ENCODE measurements around the gene PAK4. TPM values are rescaled to one million over a fixed set of nuclear protein-coding genes. Genes with fewer than 3 reads are reported as not detected.
"Not testable (repeated sequence)": the region's sequence is repeated elsewhere in the genome, so short reads cannot be mapped to it uniquely, and the experiment has no call there.

The PAK4 gene
- total and polyA plus RNA-seq, 10 of the 15 experiments (the other 5 are each of a cell fraction or from before 2014, with no cell fraction given), result 0.08 to 19.3 (median 5.9) TPM

DNA sequence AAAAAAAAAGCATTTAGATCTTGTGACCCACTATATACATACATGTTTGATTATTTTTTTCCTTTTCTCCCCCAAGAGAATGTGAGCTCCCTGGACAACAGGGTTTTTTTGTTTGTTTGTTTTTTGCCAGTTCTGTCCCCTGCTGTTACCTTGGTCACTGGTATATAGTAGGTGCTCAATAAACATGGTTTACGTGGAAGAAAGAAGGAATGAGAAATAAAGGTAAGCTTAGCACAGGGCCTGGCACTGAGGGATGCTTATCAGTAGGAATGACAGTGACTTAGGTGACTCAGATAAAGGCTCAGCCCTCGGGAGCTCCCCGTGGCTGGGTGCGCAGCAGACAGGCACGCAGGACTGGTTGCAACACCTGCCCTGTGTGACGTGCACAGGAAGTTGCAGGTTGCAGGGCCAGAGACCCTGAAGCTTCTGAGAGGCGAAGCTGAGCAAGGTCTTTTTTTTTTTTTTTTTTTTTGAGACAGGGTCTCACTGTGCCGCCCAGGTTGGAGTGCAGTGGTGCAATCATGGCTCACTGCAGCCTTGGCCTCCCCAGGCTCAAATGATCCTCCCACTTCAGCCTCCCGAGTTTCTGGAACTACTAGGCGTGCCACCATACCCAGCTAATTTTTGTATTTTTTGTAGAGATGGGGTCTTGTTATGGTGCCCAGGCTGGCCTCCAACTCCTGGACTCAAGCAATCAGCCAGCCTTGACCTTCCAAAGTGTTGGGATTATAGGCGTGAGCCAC, 10.3 kb upstream of the PAK4 start:
- Histone ChIP-seq H3K27ac (ENCODE audit: control insufficient read depth, insufficient read depth) (no peak overlapping the region), H3K4me2 (ENCODE audit: control insufficient read depth, insufficient read depth) (no peak overlapping the region), H4K20me1 (ENCODE audit: control insufficient read depth, insufficient read depth) (no peaks in the 10 kb centered on the region), H3K9ac (ENCODE audit: control insufficient read depth, insufficient read depth, low read length) (no peak overlapping the region), H3K4me1 (ENCODE audit: control insufficient read depth, insufficient read depth, low read length) (no peaks in the 10 kb centered on the region), H3K9me3 (replicated peaks; ENCODE audit: control insufficient read depth, insufficient read depth, low read length) (no peaks in the 10 kb centered on the region), H2AFZ (ENCODE audit: control insufficient read depth, low read depth, low read length) (no peak overlapping the region), H3K79me2 (ENCODE audit: control insufficient read depth, insufficient read depth, low read length) (no peaks in the 10 kb centered on the region), H3K4me3 (no peak overlapping the region), H3K27me3 (replicated peaks in 1 of 2; ENCODE audit: control insufficient read depth in 2 of 2, insufficient read depth in 2 of 2, low read length in 1 of 2) (no peaks in the 10 kb centered on the region; a peak in 1 of 4 replicates), H3K36me3 (ENCODE audit: control insufficient read depth in 2 of 2, insufficient read depth in 2 of 2, low read length in 1 of 2) (no peaks in the 10 kb centered on the region)
- SMC1A ChIA-PET (ENCODE audit: uncharacterized antibody, unreplicated experiment), result interaction anchor here (0.6 kb wide), 1 partner anchor 411 kb away, joined by 3 read pairs; no protein-coding TSS in a partner anchor
- ATAC-seq (no peak), FAIRE-seq (no peak), DNase-seq (ENCODE audit: low read depth, low spot score) (no peak)
- TF ChIP-seq POLR2A (IDR thresholded peaks at IDR 0.05; ENCODE audit: low read depth, low read length) (no peak), ESRRA (IDR thresholded peaks at IDR 0.05; ENCODE audit: low read length) (no peak), CHD4 (IDR thresholded peaks at IDR 0.05) (no peak), SUPT20H (IDR thresholded peaks at IDR 0.05; ENCODE audit: borderline replicate concordance, control insufficient read depth, low read depth, low read length) (no peak), BACH1 (IDR thresholded peaks at IDR 0.05; ENCODE audit: borderline replicate concordance) (no peak), ATF7 (IDR thresholded peaks at IDR 0.05; ENCODE audit: low read depth) (no peak), RUNX3 (IDR thresholded peaks at IDR 0.05; ENCODE audit: low read length) (no peak), NBN (IDR thresholded peaks at IDR 0.05) (no peak), STAT1 (conservative IDR thresholded peaks at IDR 0.05) (no peak)
- TF ChIP-seq, protein P1, sequence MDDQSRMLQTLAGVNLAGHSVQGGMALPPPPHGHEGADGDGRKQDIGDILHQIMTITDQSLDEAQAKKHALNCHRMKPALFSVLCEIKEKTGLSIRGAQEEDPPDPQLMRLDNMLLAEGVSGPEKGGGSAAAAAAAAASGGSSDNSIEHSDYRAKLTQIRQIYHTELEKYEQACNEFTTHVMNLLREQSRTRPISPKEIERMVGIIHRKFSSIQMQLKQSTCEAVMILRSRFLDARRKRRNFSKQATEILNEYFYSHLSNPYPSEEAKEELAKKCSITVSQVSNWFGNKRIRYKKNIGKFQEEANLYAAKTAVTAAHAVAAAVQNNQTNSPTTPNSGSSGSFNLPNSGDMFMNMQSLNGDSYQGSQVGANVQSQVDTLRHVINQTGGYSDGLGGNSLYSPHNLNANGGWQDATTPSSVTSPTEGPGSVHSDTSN (IDR thresholded peaks at IDR 0.05; ENCODE audit: insufficient replicate concordance, low read depth, low read length), result no peak
- TF ChIP-seq, protein P2, sequence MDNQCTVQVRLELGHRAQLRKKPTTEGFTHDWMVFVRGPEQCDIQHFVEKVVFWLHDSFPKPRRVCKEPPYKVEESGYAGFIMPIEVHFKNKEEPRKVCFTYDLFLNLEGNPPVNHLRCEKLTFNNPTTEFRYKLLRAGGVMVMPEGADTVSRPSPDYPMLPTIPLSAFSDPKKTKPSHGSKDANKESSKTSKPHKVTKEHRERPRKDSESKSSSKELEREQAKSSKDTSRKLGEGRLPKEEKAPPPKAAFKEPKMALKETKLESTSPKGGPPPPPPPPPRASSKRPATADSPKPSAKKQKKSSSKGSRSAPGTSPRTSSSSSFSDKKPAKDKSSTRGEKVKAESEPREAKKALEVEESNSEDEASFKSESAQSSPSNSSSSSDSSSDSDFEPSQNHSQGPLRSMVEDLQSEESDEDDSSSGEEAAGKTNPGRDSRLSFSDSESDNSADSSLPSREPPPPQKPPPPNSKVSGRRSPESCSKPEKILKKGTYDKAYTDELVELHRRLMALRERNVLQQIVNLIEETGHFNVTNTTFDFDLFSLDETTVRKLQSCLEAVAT (IDR thresholded peaks at IDR 0.05), result no peak
- TF ChIP-seq, protein P3, sequence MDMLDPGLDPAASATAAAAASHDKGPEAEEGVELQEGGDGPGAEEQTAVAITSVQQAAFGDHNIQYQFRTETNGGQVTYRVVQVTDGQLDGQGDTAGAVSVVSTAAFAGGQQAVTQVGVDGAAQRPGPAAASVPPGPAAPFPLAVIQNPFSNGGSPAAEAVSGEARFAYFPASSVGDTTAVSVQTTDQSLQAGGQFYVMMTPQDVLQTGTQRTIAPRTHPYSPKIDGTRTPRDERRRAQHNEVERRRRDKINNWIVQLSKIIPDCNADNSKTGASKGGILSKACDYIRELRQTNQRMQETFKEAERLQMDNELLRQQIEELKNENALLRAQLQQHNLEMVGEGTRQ (IDR thresholded peaks at IDR 0.05; ENCODE audit: borderline replicate concordance, low read depth, low read length), result no peak
- 45% methylated on average over 9 of the region's 11 CpGs for WGBS (ENCODE audit: insufficient coverage, insufficient replicate concordance, low lambda C conversion rate, missing lambda C conversion rate)
- RAD21 ChIA-PET (ENCODE audit: unreplicated experiment), result no interaction called here
- POLR2A ChIA-PET, result interaction anchor here (0.5 to 0.7 kb wide), 2 partner anchors 227 to 595 kb away, joined by 3 to 5 read pairs; partner anchors contain the start of gene SAMD4B
- in situ Hi-C loops (cut with MboI) (no loop called here), intact Hi-C loops (cut with micrococcal nuclease; ENCODE audit: unreplicated experiment) (no loop called here)
- BruUV-seq (replicated peaks), result no TSS peak
- CTCF ChIA-PET, result interaction anchor here (0.6 to 1.5 kb wide), 2 partner anchors 153 to 459 kb away, joined by 3 to 4 read pairs; no protein-coding TSS in a partner anchor

DNA sequence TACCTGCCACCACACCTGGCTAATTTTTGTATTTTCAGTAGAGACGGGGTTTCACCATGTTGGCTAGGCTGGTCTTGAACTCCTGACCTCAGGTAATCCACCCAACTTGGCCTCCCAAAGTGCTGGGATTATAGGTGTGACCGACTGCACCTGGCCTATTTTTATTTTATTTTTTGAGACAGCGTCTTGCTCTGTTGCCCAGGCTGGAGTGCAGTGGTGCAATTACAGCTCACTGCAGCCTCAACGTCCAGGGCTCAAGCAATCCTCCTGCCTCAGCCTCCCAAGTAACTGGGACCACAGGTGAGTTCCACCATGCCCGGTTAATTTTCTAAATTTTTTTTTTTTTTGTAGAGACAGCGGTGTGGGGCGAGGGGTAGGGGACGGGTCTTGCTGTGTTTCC, 8.6 kb upstream of the PAK4 start:
- H3K9me3 ChIP-seq (replicated peaks; ENCODE audit: control insufficient read depth, insufficient read depth, low read length); H3K4me2 ChIP-seq (ENCODE audit: control insufficient read depth, insufficient read depth); H3K9ac ChIP-seq (ENCODE audit: control insufficient read depth, insufficient read depth, low read length); in situ Hi-C loops (cut with MboI); H3K4me1 ChIP-seq (ENCODE audit: control insufficient read depth, insufficient read depth, low read length); DNase-seq (ENCODE audit: low read depth, low spot score); H3K79me2 ChIP-seq (ENCODE audit: control insufficient read depth, insufficient read depth, low read length); H4K20me1 ChIP-seq (ENCODE audit: control insufficient read depth, insufficient read depth); RAD21 ChIA-PET (ENCODE audit: unreplicated experiment); BruUV-seq (replicated peaks); POLR2A ChIA-PET; intact Hi-C loops (cut with micrococcal nuclease; ENCODE audit: unreplicated experiment); H2AFZ ChIP-seq (ENCODE audit: control insufficient read depth, low read depth, low read length); H3K36me3 ChIP-seq (ENCODE audit: control insufficient read depth in 2 of 2, insufficient read depth in 2 of 2, low read length in 1 of 2); H3K27me3 ChIP-seq (replicated peaks in 1 of 2; ENCODE audit: control insufficient read depth in 2 of 2, insufficient read depth in 2 of 2, low read length in 1 of 2); FAIRE-seq; H3K27ac ChIP-seq (ENCODE audit: control insufficient read depth, insufficient read depth); ATAC-seq; SMC1A ChIA-PET (ENCODE audit: uncharacterized antibody, unreplicated experiment); H3K4me3 ChIP-seq: not testable (repeated sequence)
- WGBS (ENCODE audit: insufficient coverage, insufficient replicate concordance, low lambda C conversion rate, missing lambda C conversion rate), result 23% methylated on average over 6 of the region's 8 CpGs
- CTCF ChIA-PET, result interaction anchor here (0.6 kb wide), 1 partner anchor 8 kb away, joined by 3 read pairs; no protein-coding TSS in a partner anchor
